Endothelial cell of umbilical vein (primary cell): ENCODE results near the gene PRKACG.

Experiments
- EZH2 ChIP-seq: IDR thresholded peaks from 2 replicates; pipeline ENCODE4 v1.6.1; 2012; ENCODE audit warnings: borderline replicate concordance, low read depth, mild to moderate bottlenecking, moderate library complexity, low read length, inconsistent platforms; ENCODE audit not compliant: severe bottlenecking
- FOS ChIP-seq: IDR thresholded peaks from 2 replicates; pipeline ENCODE4 v1.6.1; 2011; ENCODE audit warnings: mild to moderate bottlenecking, low read length, moderate library complexity, borderline replicate concordance; ENCODE audit not compliant: insufficient read depth
- GATA2 ChIP-seq: IDR thresholded peaks from 2 replicates; pipeline ENCODE4 v1.7.0; 2011; ENCODE audit warnings: low read depth, mild to moderate bottlenecking, moderate library complexity, mixed read lengths, low read length; ENCODE audit not compliant: insufficient read length, insufficient read depth
- JUN ChIP-seq: IDR thresholded peaks from 2 replicates; pipeline ENCODE4 v1.6.1; 2011; ENCODE audit warnings: borderline replicate concordance, low read depth; ENCODE audit not compliant: insufficient read length, insufficient read depth
- MYC ChIP-seq: IDR thresholded peaks from one replicate; pipeline ENCODE4 v1.6.1; 2011; ENCODE audit warnings: mild to moderate bottlenecking, low read depth, low read length
- POLR2A ChIP-seq: IDR thresholded peaks from 2 replicates; pipeline ENCODE4 v1.6.1; 2012; ENCODE audit warnings: low read depth, mild to moderate bottlenecking, control low read depth, low read length
- POLR2AphosphoS5 ChIP-seq: IDR thresholded peaks from 2 replicates; pipeline ENCODE4 v1.6.1; 2012; ENCODE audit warnings: low read depth, mild to moderate bottlenecking, control low read depth, low read length, moderate library complexity; ENCODE audit not compliant: insufficient read depth
- TF ChIP-seq, protein P1 (sequence below), 2 donors: IDR thresholded peaks; 1 replicate in 1 of 2; 2 replicates in 1 of 2; pipeline ENCODE4 v1.5.1; 2011; ENCODE audit warnings: low read length in 2 of 2, mild to moderate bottlenecking in 2 of 2, moderate library complexity in 2 of 2, control low read depth in 1 of 2, inconsistent platforms in 1 of 2, low read depth in 1 of 2; ENCODE audit not compliant: insufficient read depth in 1 of 2; ENCODE audit errors: extremely low read depth in 1 of 2
- TF ChIP-seq, protein P2 (sequence below): IDR thresholded peaks from 2 replicates; pipeline ENCODE4 v1.6.1; 2011; ENCODE audit not compliant: insufficient read depth, insufficient read length

DNA sequence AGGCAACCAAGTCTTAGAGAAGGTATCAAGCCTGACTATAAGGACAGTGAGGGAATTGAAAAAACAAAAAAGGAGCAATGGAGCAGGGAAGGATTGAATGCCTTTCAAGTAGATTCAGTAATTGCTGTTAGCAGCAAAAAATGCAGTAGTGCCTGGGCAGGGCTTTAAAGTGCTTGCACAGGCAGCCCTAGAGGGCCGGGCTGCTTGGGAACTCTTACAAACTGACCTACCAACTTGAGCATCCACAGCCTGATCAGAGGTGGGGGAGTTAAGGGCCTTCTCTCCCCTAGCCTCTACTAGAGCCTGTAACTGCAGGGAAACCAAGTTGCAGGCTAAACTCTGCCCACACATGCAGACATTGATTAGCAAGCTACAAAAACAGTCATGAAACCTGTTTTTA is 41.1 kb upstream of the PRKACG start:
- no peak for TF ChIP-seq POLR2AphosphoS5
- TF ChIP-seq, protein P1, sequence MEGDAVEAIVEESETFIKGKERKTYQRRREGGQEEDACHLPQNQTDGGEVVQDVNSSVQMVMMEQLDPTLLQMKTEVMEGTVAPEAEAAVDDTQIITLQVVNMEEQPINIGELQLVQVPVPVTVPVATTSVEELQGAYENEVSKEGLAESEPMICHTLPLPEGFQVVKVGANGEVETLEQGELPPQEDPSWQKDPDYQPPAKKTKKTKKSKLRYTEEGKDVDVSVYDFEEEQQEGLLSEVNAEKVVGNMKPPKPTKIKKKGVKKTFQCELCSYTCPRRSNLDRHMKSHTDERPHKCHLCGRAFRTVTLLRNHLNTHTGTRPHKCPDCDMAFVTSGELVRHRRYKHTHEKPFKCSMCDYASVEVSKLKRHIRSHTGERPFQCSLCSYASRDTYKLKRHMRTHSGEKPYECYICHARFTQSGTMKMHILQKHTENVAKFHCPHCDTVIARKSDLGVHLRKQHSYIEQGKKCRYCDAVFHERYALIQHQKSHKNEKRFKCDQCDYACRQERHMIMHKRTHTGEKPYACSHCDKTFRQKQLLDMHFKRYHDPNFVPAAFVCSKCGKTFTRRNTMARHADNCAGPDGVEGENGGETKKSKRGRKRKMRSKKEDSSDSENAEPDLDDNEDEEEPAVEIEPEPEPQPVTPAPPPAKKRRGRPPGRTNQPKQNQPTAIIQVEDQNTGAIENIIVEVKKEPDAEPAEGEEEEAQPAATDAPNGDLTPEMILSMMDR (IDR thresholded peaks at IDR 0.05; ENCODE audit: extremely low read depth in 1 of 2, insufficient read depth in 1 of 2, low read depth in 1 of 2, low read length in 2 of 2): no peak
- no peak for TF ChIP-seq EZH2
- no peak for TF ChIP-seq POLR2A
- TF ChIP-seq, protein P2, sequence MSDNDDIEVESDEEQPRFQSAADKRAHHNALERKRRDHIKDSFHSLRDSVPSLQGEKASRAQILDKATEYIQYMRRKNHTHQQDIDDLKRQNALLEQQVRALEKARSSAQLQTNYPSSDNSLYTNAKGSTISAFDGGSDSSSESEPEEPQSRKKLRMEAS: no peak
- TF ChIP-seq MYC: no peak
- TF ChIP-seq FOS: no peak
- TF ChIP-seq GATA2: no peak
- TF ChIP-seq JUN: no peak
